DMS153 treated with DMSO at 0.1 percent for 48 hours (cell line): ENCODE measurements around the gene ASB11.

ENCODE experiments used
- DNase-seq: peaks from one replicate; lab custom pipeline; 2025; ENCODE audit not compliant: unreplicated experiment; lab: John Stamatoyannopoulos, UW

ASB11 gene

GRCh38 chrX:15235001-15235400 is 80.4 kb downstream of the ASB11 start:
- no peak for DNase-seq

- DNase-seq = no peak
Observed at GRCh38 chrX:15233416-15234015, 81.9 kb downstream of the ASB11 start.
